HG03175 (cell line): ENCODE measurements around the gene TACR2.
"Not testable (repeated sequence)": the region's sequence is repeated elsewhere in the genome, so short reads cannot be mapped to it uniquely, and the experiment has no call there.

Source experiments
- ATAC-seq: cut with Tn5 transposase; IDR thresholded peaks from one replicate; pipeline ENCODE4 v1.9.1; 2021; ENCODE audit warnings: mild to moderate bottlenecking, moderate library complexity; ENCODE audit not compliant: unreplicated experiment

Gene TACR2

DNA sequence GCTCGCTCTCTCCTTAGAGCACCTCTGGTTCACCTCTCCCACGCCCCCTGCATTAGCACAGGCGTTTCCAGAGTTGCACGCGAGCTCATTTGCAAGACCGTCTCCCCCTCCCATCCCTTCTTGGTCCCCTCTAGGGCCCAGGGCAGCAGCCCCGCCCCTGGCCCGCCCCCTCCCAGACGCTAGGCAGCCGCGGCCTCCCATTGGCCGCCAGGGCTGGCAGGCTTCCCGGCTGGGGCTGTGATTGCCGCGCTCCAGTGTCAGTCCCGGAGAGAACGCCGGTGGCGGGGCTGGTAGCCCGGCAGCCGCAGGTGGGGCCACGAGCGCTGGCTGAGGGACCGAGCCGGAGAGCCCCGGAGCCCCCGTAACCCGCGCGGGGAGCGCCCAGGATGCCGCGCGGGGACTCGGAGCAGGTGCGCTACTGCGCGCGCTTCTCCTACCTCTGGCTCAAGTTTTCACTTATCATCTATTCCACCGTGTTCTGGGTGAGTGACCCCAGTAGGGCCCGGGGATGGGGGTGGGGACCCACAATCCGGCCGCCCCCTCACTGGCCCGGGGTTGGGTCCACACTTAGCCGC is 34.6 kb upstream of the TACR2 start, which contains the start of gene TSPAN15:
Gene TSPAN15, plus strand, starts transcription at position 257 of the 575 bp plus-strand sequence. Its CDS starts 130 bp downstream, at position 387.
- ATAC-seq = peak; percentile 80

DNA sequence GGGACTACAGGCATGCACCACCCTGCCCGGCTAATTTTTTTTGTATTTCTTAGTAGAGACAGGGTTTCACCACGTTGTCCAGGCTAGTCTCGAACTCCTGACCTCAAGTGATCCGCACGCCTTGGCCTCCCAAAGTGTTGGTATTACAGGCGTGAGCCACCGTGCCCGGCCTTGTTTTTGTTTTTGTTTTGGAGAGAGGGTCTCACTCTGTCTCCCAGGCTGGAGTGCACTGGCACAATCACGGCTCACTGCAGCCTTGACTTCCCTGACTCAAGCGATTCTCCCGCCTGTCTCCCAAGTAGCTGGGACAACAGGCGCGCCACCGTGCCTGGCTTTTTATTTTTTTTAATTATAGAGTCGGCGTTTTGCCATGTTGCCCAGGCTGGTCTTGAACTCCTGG is 33.7 kb upstream of the TACR2 start:
- ATAC-seq = not testable (repeated sequence)

DNA sequence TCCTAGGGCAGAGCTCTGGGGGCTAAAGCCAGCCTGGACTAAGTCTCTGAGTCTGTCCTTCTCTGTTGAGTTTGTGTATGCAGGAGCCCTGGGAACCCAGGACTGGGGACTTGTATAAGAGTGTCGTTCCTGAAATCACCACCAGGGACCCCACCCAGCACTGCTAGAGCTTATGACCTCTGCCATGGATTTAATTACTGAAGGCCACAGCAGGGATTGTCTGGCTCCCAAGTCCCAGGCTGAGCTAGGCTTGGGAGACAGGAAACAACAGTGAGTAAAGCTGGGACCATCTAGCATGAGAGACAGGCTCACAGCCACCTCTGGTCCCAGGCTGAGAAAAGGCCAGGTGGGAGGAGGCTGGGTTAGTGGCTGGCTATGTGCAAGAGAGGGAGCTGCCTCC is 33.1 kb upstream of the TACR2 start:
- ATAC-seq = peak; percentile 49

DNA sequence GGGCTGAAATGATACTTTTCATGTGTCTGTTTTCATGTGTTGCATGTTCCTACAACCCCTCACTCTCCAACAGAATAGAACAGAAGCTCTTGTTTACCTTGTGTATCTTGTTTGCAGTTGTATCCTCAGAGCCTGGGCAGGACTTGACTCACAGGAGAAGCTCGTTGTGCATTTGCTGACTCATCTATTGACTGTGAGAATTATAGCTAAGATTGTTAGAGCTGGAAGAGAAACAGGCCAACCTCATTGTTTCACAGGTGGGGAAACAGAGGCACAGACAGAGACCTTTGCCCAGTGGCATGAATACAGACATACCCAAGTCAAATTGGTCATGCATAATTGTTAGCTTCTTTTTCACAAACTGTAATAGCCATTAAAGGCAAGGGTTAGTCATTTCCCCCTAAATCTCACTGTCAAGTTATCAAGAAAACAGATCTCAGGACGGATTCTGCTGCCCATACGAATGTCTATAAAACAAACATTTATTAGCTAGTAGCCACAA is 30.0 kb upstream of the TACR2 start:
- no peak for ATAC-seq

DNA sequence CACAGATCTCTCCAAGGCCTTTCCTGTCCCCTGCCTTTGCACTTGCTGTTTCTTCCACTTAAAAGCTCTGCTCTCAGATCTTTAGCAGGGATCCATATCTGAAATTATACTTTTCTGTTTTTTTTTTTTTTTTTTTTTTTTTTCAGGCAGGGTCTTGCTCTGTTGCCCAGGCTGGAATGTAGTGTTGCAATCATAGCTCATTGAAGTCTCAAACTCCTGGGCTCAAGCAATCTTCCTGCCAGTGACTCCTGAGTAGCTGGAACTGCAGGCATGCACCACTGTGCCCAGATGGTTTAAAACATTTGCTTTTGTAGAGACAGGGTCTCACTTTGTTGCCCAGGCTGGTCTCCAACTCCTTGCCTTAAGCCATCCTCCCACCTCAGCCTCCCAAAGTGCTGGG is 29.5 kb upstream of the TACR2 start:
- ATAC-seq = no peak

DNA sequence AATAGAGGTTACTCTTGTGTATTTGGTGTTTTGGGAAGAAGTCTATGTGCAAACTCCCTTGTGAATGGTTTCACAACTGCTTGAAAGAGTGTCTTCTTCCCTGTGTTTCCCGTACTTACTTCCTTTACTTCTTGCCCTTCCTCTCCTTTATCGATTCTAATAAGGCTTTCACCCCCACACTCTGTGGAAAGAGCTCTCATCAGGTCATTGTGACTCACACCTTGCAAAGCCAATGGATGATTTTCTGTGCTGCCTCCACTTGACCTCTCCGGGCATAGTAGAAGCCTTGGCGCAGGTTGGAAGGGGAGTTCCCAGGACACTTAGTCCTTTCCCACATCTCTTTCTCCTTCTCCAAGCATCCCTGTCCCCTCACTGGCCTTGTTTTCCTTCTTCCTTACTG is 28.3 kb upstream of the TACR2 start:
- no peak for ATAC-seq

DNA sequence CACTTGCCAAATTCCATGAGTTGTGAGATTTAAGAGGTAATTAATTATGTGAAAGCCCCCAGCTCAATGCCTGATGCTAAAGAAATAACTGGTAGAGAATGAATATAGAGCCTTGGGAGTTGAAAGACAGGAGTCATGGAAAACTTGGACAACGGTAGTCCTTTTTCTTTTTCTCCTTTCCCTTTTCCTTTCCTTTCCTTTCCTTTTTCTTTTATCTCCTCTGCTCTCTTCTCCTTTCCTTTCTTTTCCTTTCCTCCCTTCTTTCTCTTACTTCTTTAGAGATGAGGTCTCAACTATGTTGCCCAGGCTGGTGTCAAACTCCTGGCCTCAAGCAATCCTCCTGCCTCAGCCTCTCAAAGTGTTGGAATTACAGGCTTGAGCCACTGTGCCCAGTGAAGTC is 26.6 kb upstream of the TACR2 start:
- no peak for ATAC-seq

DNA sequence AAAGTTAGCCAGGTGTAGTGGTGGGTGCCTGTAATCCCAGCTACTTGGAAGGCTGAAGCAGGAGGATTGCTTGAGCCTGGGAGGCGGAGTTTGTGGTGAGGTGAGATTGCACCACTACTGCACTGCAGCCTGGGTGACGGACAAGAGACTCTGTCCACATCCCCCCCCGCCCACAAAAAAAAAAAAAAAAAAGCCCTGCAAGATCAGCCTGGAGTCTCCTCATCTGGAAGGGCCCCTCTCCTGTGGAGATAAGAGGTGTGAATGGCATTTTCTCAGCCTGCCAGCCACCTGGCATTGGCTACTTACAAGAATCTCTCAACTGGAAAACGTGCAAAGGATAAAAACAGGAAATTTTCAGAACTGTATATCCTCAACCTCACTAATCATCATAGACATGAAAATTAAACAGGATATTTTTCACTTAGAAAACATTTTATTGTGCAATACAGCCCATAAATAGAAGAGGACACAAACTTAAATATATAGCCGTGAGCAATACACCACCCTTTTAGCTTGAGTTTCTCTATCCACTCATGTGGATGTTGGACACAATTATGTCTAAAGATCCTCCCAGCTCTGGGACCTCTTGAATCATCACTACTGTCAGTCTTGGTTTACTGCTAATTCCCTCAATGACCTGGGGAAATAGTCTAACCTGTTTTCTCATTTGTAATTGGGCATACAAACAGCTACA is 23.2 kb upstream of the TACR2 start:
- ATAC-seq = no peak

DNA sequence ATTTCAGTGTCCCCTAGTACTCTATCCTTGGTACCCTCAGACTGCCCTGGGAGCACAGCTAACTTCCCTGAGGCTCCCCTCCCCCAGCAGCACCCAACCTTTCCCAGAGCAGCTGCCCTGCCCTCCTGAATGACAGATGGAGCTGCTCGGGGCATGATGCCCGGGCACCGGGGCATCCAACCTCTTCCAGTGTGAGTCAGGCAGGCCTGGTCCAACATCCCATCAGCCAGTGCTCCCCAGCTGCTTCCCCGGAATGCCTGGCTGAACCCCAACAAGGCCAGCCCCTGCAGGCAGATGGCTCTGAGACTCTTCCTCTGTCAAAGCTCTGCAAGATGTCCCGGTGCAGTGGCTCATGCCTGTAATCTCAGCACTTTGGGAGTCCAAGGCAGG is 22.6 kb upstream of the TACR2 start:
- no peak for ATAC-seq

DNA sequence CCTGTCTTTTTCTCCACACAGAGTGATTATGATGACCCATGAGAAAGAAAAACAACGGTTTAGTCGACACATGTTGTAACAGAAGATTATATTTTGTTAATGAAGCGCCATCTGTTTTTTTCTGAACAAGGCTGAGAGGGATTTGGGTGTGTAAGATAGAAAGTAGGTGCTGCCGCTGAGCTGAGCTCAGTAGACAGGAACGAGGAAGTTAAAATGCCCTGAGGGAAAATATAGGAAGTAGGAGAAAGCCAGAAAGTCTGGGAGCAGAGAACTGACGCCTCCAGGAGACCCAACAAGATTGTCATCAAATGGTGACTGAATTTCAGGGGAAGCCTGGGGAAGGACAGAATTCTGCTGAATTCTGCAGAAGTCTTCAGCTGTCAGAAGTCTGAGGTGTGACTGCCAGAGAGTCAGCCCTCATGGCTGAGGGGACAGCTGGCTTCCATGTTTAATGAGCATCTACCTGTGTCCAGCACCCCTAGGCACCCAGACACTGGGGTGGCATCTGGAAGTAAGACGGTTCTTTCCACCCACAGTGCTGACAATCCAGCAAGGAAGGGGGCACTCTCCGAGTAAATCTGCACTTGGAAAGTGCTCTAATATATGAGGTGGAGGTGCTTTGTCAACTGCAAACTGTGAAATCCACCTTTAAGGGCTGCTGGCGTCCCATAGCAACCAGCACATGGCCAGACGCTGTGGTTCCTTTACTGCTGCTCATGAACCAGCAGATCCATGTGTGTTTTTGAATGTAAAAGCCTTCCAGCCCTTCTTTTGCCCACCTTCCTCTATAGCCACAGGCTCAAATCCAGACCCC is 22.0 kb upstream of the TACR2 start:
- ATAC-seq = no peak

DNA sequence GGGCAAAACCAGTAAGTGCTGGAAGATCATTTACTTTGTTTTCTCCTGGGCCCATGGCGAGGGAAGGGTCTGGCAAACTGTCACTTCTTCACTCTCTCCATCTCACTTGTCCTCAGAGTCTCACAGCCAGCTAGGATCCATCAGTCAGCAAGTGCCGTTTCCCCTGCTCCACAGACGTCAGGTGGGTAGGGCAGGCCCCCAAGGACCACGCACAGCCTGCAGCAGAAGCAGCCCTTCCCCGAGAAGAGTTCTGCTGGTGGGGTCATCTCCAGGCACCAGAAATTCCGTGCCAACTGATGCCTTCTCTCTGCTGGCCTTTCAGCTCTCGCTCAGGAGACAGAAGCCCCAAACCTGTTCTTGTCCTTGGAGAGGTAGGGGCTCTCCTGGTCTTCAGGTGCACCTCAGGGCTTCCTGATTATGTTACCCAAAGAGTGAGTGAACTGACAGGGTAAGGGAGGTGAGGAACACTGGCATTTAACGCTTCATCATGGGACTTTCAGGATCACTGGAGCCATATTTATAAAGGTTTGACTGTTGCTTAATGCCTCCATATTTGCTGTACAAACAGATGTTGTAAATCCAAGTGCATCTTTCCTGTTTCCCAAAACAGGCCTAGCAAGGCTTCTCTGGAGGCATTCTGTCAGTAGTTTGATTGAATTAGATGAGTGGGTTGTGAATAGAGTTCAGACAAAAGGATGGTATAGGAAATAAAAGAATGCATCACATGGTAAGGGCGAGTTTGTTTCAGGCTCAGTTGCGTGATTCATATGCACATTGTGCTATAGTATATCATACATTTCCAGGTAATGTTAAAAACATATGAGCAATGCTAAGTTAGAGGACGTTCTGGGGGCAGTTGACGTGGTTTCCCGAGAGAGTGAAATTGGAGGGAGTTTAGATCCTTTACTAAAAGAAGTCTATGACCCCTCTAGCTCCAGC is 20.9 kb upstream of the TACR2 start:
- ATAC-seq = no peak

DNA sequence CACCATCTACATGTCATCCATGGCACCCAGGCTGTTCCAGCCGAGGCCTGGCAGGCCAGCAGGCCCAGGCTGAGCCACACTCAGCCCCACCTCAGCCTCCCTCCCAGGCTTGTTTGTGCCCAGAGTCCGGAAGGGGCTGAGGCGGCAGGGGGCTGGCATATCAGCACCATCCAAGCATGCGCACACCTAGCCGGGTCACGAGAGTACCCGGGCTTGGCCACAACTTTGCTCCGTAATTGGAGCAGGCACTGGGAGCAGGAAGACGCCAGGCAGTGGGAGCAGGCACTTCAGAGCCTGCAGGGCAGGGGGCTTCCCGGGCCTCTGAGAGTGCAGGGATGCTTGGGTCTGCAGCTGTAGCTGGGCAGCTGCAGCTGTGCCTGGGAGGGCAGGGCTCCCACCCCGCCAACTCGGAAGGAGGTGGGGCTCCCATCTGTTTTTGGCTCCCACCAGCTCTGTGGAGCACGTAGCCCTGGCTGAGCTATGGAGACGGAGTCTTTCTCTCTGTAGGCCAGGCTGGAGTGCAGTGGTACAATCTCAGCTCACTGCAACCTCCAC is 19.3 kb upstream of the TACR2 start:
- ATAC-seq = no peak

DNA sequence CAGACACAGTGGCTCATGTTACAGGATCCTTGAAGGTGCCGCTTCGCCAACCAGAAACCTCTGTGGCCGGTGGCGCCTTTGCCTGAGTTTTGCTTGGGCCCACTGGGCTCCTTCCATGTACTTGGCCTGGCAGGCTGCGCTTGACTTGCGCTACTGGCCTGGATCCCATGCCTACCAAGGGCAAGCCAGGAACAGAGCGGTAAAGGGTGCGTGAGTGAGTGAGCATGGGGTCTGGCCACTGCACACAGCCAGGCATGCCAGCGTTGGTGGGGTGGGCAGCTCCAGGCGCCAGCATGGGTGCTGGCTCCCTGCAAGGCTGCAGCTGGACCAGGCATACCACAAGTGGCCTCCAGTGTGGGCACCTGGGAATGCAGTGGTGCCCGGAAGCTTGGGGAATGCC is 18.2 kb upstream of the TACR2 start:
- ATAC-seq = no peak

DNA sequence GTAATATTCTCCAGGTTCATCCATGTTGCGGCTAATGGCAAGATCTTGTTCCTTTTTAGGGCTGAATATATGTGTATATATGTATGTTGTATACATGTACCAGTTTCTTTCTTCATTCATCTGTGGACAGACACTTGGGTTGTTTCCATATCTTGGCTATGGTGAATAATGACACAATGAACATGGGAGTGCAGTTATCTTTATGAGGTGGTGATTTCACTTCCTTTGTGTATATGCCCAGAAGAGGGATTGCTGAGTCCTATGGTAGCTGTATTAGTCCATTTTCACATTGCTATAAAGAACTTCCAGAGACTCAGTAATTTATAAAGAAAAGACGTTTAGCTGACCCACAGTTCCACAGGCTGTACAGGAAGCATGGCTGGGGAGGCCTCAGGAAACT is 17.5 kb upstream of the TACR2 start:
- ATAC-seq = no peak

DNA sequence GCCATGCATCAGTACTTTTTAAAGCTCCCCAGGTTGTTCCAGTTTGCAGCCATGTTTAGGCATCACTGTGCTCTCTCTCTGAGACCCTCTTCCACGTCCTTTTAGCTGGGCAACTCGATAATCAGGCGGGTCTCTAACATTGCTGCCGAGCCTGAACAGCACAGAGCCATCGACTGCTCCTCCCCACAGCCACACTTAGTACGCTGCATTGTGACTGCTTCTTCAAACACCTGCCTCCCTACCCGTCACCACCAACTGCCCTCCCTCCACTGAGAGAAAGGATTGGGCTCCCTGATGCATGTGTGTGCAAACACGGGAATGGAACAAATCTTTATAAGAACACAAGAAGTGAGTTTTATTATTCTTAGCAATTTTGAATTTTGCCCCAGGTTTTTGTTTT is 11.4 kb upstream of the TACR2 start:
- no peak for ATAC-seq

DNA sequence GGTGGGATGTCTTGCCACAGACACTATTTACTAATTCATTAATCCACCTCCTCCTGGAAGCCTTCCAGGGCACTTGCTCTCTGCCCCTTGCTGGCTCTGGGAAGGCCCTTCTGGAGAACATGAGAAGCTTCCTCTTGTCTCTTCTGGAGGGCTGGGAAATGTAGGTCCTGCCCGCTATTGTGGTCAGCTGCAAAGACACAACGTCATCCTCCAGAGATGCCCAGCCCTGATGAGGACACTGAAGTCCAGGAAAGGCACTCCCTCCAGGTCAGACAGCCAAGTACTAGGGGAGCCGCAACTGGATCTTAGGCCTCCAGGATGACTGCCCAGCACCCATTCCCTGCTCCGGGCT is 9.6 kb upstream of the TACR2 start:
- ATAC-seq = no peak

DNA sequence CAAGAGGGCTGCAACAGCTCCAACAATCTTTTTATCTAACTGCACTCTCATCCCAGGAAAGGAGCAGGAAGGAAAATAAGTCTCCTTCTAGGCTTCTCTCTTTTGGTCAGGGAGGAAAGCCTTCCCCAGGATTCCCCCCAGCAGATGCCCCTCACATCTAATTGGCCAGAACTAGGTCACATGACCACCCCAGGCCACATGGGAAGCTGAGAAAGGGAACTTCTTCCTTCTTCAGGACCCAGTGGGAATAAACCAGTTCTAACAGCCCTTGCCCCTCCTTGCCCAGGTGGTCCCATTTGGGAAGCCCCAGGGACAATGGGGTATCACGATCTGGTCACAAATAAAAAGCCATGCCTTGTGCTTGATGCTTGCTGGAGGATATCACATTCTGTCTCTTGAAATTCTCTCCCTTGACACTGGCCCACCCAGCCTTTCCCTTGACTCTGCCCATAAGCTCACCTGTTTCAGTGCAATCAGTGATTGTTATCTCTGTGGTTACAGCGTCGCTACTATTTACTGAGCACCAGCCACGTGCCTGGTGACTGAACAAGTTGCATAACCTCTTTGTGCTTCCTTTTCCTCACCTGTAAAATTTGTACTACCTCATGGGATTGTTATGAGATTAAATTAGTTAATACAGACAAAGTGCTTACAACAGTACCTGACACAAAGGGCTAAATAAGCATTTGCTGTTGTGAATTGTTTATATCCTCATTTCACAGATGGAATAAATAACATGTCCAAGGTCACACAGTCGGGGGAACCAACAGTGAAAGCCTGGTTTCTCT is 9.0 kb upstream of the TACR2 start:
- no peak for ATAC-seq

DNA sequence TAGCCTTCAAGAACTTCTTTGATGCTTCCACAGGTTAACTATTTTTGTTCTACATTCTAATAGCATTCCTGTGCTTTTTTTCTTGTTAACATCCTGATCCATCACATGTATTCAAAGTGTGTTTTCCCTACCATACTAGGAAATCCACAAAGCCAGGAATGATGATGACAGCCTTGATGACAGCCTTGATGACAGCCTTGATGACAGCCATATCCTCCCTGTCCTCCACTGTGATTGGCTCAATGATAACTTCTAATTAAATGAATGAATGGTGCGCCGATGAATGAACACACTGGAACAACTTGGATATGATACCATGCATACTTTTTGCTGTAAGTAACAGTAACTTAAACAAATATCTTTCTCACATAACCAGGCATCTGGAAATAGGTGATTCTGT is 8.3 kb upstream of the TACR2 start:
- no peak for ATAC-seq

DNA sequence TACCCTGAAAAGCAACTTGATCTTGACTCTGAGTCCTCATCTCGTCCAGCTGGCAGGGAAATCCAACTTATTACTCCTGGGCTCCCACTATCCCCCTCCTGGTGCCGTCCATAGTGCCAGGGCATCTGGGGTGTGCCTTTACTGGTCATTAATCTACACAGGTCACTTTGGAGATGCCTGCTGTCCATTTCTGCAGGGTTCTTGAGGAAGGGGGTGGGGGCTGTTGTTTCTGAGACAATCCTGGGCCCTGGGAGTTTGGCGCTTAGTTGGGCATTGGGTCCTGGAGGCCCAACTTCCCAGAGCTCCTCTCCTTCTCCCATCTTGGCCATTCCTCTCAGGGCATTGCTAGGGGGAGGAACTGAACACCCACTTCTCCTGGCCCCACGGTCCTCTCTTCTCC is 6.0 kb upstream of the TACR2 start:
- no peak for ATAC-seq
